CD4-positive, CD25-positive, alpha-beta regulatory T cell (primary cell): ENCODE data around the gene AVP. TPM values are rescaled to one million over a fixed set of nuclear protein-coding genes. Genes with fewer than 3 reads are reported as not detected.
A peak's percentile ranks its signal among the peaks of the same experiment; 100 is the strongest.
"Not testable (repeated sequence)": the region's sequence is repeated elsewhere in the genome, so short reads cannot be mapped to it uniquely, and the experiment has no call there.

ENCODE experiments used
- ATAC-seq, 2 donors: fragments of 150-1000 bp; cut with Tn5 transposase; one replicate each; pipeline ENCODE4 v1.10.0; 2021; ENCODE audit warnings: low read depth in 2 of 2, moderate number of reproducible peaks in 2 of 2, moderate library complexity in 1 of 2
- DNase-seq, 3 donors: peaks; one replicate each; pipeline versions ENCODE4 v3.0.0 to v3.0.0-alpha.2; 2012 to 2022; ENCODE audit warnings: mixed read lengths in 1 of 3
- H3K27ac ChIP-seq: one replicate; pipeline ENCODE4 v1.7.0; 2013; ENCODE audit warnings: mild to moderate bottlenecking, low read length; ENCODE audit not compliant: insufficient read depth, poor library complexity, severe bottlenecking
- H3K27me3 ChIP-seq: one replicate; pipeline ENCODE4 v1.7.0; 2013; ENCODE audit warnings: low read length; ENCODE audit not compliant: control insufficient read depth, insufficient read depth
- H3K36me3 ChIP-seq: one replicate; pipeline ENCODE4 v1.7.0; 2013; ENCODE audit warnings: mild to moderate bottlenecking, low read length, moderate library complexity; ENCODE audit not compliant: control insufficient read depth, insufficient read depth
- H3K4me1 ChIP-seq: 2 replicates; pipeline ENCODE4 v1.7.0; 2013; ENCODE audit warnings: mild to moderate bottlenecking, low read length; ENCODE audit not compliant: insufficient read depth, control insufficient read depth, poor library complexity, severe bottlenecking
- H3K4me3 ChIP-seq: one replicate; pipeline ENCODE4 v1.7.0; 2013; ENCODE audit warnings: low read depth, mild to moderate bottlenecking, low read length, moderate library complexity
- H3K9me3 ChIP-seq, 2 experiments: 1 replicate in 1 of 2; 2 replicates in 1 of 2; pipeline ENCODE4 v1.7.0; 2013; ENCODE audit warnings: low read length in 2 of 2, mild to moderate bottlenecking in 1 of 2, moderate library complexity in 1 of 2; ENCODE audit not compliant: control insufficient read depth in 2 of 2
- H3K27ac Mint-ChIP-seq, 3 donors: one replicate each; pipeline ENCODE4 v1.8.0; 2020 to 2022; ENCODE audit warnings: mild to moderate bottlenecking in 3 of 3, mixed read lengths in 3 of 3, moderate library complexity in 2 of 3
- H3K27me3 Mint-ChIP-seq: one replicate; pipeline ENCODE4 v1.8.0; 2022; ENCODE audit warnings: mild to moderate bottlenecking, mixed read lengths
- H3K36me3 Mint-ChIP-seq: one replicate; pipeline ENCODE4 v1.8.0; 2020; ENCODE audit warnings: mixed read lengths
- H3K4me1 Mint-ChIP-seq, 4 donors: one replicate each; pipeline ENCODE4 v1.8.0; 2020 to 2022; ENCODE audit warnings: mixed read lengths in 4 of 4, mild to moderate bottlenecking in 1 of 4
- H3K4me3 Mint-ChIP-seq, 4 donors: one replicate each; pipeline ENCODE4 v1.8.0; 2020 to 2022; ENCODE audit warnings: mild to moderate bottlenecking in 4 of 4, mixed read lengths in 4 of 4, moderate library complexity in 3 of 4
- H3K9me3 Mint-ChIP-seq, 7 donors: one replicate each; pipeline ENCODE4 v1.8.0; 2020 to 2022; ENCODE audit warnings: mixed read lengths in 7 of 7, mild to moderate bottlenecking in 3 of 7, moderate library complexity in 2 of 7
- polyA plus RNA-seq, 4 donors: library from polyadenylated mRNA; unstranded; fragments of 300-500 nt; fragmentation: Illumina TruSeq; gene quantifications; one replicate each; pipeline ENCODE4 v1.2.3, GENCODE V29; 2021
- total RNA-seq: library from RNA; stranded (reverse); gene quantifications from one replicate; pipeline ENCODE4 v1.2.3, GENCODE V29; 2022

AVP gene
- total and polyA plus RNA-seq, 5 donors from 2014 or later = 1.4 TPM; not detected in 4

GRCh38 chr20:3125776-3126526 is 41.4 kb upstream of the AVP start:
- not testable (repeated sequence) for H3K4me3 ChIP-seq, H3K36me3 ChIP-seq, H3K9me3 Mint-ChIP-seq, H3K27ac ChIP-seq, DNase-seq, H3K27me3 Mint-ChIP-seq, H3K27me3 ChIP-seq, H3K9me3 ChIP-seq, ATAC-seq, H3K4me3 Mint-ChIP-seq
- Mint-ChIP-seq H3K36me3 (peaks cover 12% of the 10 kb centered on the region), H3K4me1 (peaks cover 15 to 39% (median 24%) of the 10 kb centered on the region in 4 donors), H3K27ac (peak overlapping the region in 1 of 3 donors; percentile 48)
- H3K4me1 ChIP-seq = peaks cover 31% of the 10 kb centered on the region

- Mint-ChIP-seq H3K4me1 (peaks cover 20 to 47% (median 29%) of the 10 kb centered on the region in 4 donors), H3K27ac (peak overlapping the region in 1 of 3 donors; percentile 38), H3K36me3 (peaks cover 16% of the 10 kb centered on the region)
- not testable (repeated sequence) for H3K9me3 Mint-ChIP-seq, H3K27me3 ChIP-seq, H3K27me3 Mint-ChIP-seq, DNase-seq, H3K4me3 Mint-ChIP-seq, H3K27ac ChIP-seq, H3K36me3 ChIP-seq, H3K4me3 ChIP-seq, ATAC-seq, H3K9me3 ChIP-seq
- peaks cover 35% of the 10 kb centered on the region for H3K4me1 ChIP-seq
Observed at GRCh38 chr20:3124773-3125560, 40.4 kb upstream of the AVP start.

DNA sequence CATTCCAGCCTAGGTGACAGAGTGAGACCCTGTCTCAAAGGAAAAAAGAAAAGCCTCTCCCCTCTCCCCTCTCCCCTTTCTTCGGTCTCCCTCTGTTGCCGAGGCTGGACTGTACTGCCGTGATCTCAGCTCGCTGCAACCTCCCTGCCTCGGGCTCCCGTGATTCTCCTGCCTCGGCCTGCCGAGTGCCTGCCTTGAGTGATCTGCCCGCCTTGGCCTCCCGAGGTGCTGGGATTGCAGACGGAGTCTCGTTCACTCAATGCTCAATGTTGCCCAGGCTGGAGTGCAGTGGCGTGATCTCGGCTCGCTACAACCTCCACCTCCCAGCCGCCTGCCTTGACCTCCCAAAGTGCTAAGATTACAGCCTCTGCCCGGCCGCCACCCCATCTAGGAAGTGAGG is 39.6 kb upstream of the AVP start:
- DNase-seq, H3K27me3 Mint-ChIP-seq, ATAC-seq, H3K4me3 ChIP-seq, H3K36me3 ChIP-seq, H3K9me3 Mint-ChIP-seq, H3K27ac ChIP-seq, H3K27me3 ChIP-seq, H3K9me3 ChIP-seq: not testable (repeated sequence)
- Mint-ChIP-seq H3K27ac (peak overlapping the region in 1 of 3 donors; percentile 97), H3K4me1 (peaks cover 20 to 50% (median 31%) of the 10 kb centered on the region in 4 donors), H3K4me3 (peak overlapping the region in 1 of 4 donors; percentile 51), H3K36me3 (peaks cover 16% of the 10 kb centered on the region)
- H3K4me1 ChIP-seq = peaks cover 35% of the 10 kb centered on the region

GRCh38 chr20:3123542-3123941 is 39.0 kb upstream of the AVP start:
- Histone ChIP-seq H3K4me3 (no peak overlapping the region), H3K27ac (peak overlapping the region; percentile 74), H3K27me3 (no peaks in the 10 kb centered on the region), H3K36me3 (peaks cover 7% of the 10 kb centered on the region), H3K9me3 (no peaks in the 10 kb centered on the region), H3K4me1 (peaks cover 35% of the 10 kb centered on the region)
- H3K36me3 Mint-ChIP-seq = peaks cover 16% of the 10 kb centered on the region
- peak overlapping the region; percentile 92 to 98 (median 97) for H3K27ac Mint-ChIP-seq
- peaks cover 0 to 8% (median 0%) of the 10 kb centered on the region in 7 donors for H3K9me3 Mint-ChIP-seq
- DNase-seq (no peak), ATAC-seq (no peak)
- peaks cover 20 to 49% (median 33%) of the 10 kb centered on the region in 4 donors for H3K4me1 Mint-ChIP-seq
- no peaks in the 10 kb centered on the region for H3K27me3 Mint-ChIP-seq
- peak overlapping the region; percentile 1 to 63 (median 23) for H3K4me3 Mint-ChIP-seq

GRCh38 chr20:3121955-3122610 is 37.6 kb upstream of the AVP start:
- no peak for ATAC-seq
- peak overlapping the region; percentile 57 for H3K4me3 ChIP-seq
- peaks cover 7% of the 10 kb centered on the region for H3K36me3 ChIP-seq
- Mint-ChIP-seq H3K4me1 (peaks cover 20 to 53% (median 34%) of the 10 kb centered on the region in 4 donors), H3K4me3 (peak overlapping the region in 2 of 4 donors; percentile 29 to 63), H3K27ac (peak overlapping the region; percentile 97 to 98 (median 98)), H3K27me3 (no peaks in the 10 kb centered on the region), H3K9me3 (peaks cover 0 to 8% (median 0%) of the 10 kb centered on the region in 7 donors), H3K36me3 (peaks cover 16% of the 10 kb centered on the region)
- no peaks in the 10 kb centered on the region for H3K27me3 ChIP-seq
- H3K4me1 ChIP-seq = peaks cover 35% of the 10 kb centered on the region
- no peaks in the 10 kb centered on the region for H3K9me3 ChIP-seq
- peak overlapping the region; percentile 74 for H3K27ac ChIP-seq
- no peak for DNase-seq

GRCh38 chr20:3121271-3121911 is 36.9 kb upstream of the AVP start:
- ATAC-seq (peak; percentile 75), DNase-seq (peak in 2 of 3 donors; percentile 52 to 84)
- Mint-ChIP-seq H3K36me3 (peaks cover 16% of the 10 kb centered on the region), H3K27ac (peak overlapping the region; percentile 97 to 98 (median 98)), H3K4me3 (peak overlapping the region; percentile 64 to 82 (median 78)), H3K27me3 (no peaks in the 10 kb centered on the region), H3K4me1 (peaks cover 20 to 53% (median 34%) of the 10 kb centered on the region in 4 donors), H3K9me3 (peaks cover 0 to 8% (median 0%) of the 10 kb centered on the region in 7 donors)
- peaks cover 7% of the 10 kb centered on the region for H3K36me3 ChIP-seq
- H3K4me3 ChIP-seq = peak overlapping the region; percentile 57
- H3K27me3 ChIP-seq = no peaks in the 10 kb centered on the region
- H3K27ac ChIP-seq = peak overlapping the region; percentile 74
- H3K9me3 ChIP-seq = no peaks in the 10 kb centered on the region
- peaks cover 35% of the 10 kb centered on the region for H3K4me1 ChIP-seq

GRCh38 chr20:3119044-3119443 is 34.5 kb upstream of the AVP start:
- H3K4me1 ChIP-seq = peaks cover 40% of the 10 kb centered on the region
- H3K9me3 ChIP-seq = no peaks in the 10 kb centered on the region
- Mint-ChIP-seq H3K36me3 (peaks cover 22% of the 10 kb centered on the region), H3K27ac (peak overlapping the region; percentile 29 to 97 (median 81)), H3K4me1 (peaks cover 20 to 59% (median 36%) of the 10 kb centered on the region in 4 donors), H3K4me3 (peak overlapping the region in 1 of 4 donors; percentile 43), H3K9me3 (peaks cover 0 to 3% (median 0%) of the 10 kb centered on the region in 7 donors), H3K27me3 (no peaks in the 10 kb centered on the region)
- H3K4me3 ChIP-seq = no peak overlapping the region
- H3K27ac ChIP-seq = no peak overlapping the region
- H3K27me3 ChIP-seq = no peaks in the 10 kb centered on the region
- ATAC-seq (no peak), DNase-seq (no peak)
- peaks cover 9% of the 10 kb centered on the region for H3K36me3 ChIP-seq
